GM23248 (cell line): ENCODE measurements around the gene DNLZ.

Experiments
- EZH2 ChIP-seq: fragments of 200-600 bp; sonication (generic); IDR thresholded peaks from 2 replicates; pipeline ENCODE4 v1.6.1; 2018; ENCODE audit warnings: antibody characterized with exemption, mild to moderate bottlenecking; ENCODE audit not compliant: insufficient read depth, poor library complexity, severe bottlenecking
- EZH2phosphoT487 ChIP-seq: fragments of 200-600 bp; sonication (generic); IDR thresholded peaks from 2 replicates; pipeline ENCODE4 v1.6.1; 2018; ENCODE audit warnings: antibody characterized with exemption, moderate library complexity, mild to moderate bottlenecking, low read depth; ENCODE audit not compliant: insufficient read depth

GRCh38 chr9:136392538-136393449 is 29.2 kb upstream of the DNLZ start:
- TF ChIP-seq EZH2 = no peak
- TF ChIP-seq EZH2phosphoT487 = no peak
